GF-D8 (cell line): Measurements from ENCODE around the gene NUAK2.

ENCODE experiments used
- DNase-seq: peaks from one replicate; lab custom pipeline; 2025; lab: John Stamatoyannopoulos, UW

Gene NUAK2

GRCh38 chr1:205319081-205320018 is 2.2 kb downstream of the NUAK2 start:
- peak; percentile 42 for DNase-seq

DNA sequence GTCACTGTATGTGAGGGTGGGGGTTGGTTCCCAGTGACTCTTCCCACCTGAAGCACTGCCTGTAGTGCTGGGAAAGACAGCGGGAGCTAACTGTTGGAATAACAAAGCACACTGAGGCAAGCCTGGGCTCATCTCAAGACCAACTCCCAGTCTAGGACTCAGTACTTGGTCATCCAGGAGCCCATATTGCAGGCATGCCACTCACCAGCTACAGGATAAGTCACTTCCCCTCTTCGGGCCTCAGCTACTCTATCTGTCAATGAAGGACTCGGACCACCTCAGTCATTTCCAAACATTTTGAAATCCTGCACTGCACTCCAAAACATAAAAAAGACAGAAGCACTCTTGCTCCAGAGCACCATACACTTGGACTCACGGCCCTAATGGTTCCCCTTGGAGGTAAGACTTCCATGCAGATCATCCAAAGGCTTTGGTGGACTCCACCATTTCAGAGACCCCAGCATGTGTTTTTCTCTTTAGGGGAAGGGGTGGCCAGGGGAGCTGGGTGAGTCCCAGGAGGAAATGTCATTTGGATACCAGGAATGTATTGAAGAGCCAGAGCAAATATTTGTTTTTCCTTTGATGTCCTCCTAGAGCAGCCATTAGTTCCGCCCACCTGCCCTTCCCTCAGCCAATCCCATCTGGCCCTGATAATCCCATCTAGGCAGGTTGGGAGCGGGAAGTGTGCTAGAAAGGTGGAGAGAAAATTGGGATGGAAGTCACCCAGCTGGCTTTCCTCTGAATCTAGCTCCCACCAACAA is 3.1 kb downstream of the NUAK2 start:
- DNase-seq, result no peak

DNA sequence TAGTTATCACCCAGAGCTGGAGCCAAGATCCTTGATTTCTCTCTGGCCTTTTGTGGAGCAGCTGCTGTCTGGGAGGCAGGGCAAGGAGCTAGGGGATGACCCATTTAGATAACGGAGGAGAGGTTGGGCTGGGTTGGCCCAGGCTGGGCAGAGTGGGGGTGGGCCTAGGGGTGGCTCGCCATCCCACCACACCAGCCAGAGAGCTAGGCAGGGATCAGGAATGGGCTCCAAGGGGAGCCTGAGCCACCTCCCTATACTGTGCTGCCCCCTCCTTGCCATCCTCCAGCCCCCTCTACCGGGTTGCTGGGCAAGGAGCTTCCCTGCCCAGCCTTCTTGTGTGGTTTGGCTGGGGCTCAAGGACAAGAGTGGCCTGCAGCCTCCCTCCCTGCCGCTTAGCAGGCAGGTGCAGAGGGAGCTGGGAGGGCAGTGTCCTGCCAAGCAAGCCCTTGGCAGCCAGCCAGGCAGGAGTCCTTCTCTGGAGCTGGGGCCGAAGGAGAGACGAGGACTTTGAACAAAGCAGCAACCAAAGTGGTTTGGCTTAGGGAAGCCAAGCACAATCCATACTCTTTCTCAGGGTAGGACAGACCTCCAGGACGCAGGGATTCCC is 4.1 kb downstream of the NUAK2 start:
- DNase-seq, result no peak

GRCh38 chr1:205316161-205316566 is 5.4 kb downstream of the NUAK2 start:
- DNase-seq, result no peak

GRCh38 chr1:205315008-205315618 is 6.4 kb downstream of the NUAK2 start:
- DNase-seq, result no peak

- DNase-seq, result no peak
Measured at GRCh38 chr1:205313563-205314308, 7.8 kb downstream of the NUAK2 start.

DNA sequence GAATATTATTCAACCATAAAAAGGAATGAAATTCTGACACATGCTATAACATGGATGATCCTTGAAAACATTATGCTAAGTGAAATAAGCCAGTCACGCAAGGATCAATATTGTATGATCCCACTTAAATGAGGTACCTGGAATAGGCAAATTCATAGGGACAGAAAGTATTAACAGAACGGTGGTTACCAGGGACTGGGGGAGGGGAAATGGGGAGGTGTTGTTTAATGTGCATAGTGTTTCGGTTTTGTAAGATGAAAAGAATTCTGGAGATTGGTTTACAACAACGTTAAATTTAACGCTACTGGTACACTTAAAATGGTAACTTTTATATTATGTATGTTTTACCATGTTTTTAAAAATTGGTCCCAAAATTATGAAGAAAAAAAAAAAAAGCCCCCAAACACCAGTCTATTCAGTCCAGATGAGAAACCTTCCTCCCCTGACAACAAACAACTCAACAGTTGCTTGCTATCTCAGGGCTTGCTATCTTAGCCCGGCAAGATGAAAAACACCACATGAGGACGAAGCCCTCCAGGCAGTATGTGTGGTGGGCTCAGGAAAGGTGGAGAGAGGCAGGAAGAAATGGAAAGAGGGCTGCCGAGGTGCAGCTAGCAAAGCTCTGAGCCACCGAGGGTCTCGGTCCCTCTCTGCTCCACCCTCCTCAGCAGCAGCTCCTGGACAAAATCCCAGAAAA is 8.5 kb downstream of the NUAK2 start:
- DNase-seq, result no peak

- no peak for DNase-seq
Measured at GRCh38 chr1:205310976-205311704, 10.4 kb downstream of the NUAK2 start.

GRCh38 chr1:205309741-205310140 is 11.8 kb downstream of the NUAK2 start:
- DNase-seq, result no peak

- no peak for DNase-seq
Measured at GRCh38 chr1:205306929-205307566, 14.5 kb downstream of the NUAK2 start.

DNA sequence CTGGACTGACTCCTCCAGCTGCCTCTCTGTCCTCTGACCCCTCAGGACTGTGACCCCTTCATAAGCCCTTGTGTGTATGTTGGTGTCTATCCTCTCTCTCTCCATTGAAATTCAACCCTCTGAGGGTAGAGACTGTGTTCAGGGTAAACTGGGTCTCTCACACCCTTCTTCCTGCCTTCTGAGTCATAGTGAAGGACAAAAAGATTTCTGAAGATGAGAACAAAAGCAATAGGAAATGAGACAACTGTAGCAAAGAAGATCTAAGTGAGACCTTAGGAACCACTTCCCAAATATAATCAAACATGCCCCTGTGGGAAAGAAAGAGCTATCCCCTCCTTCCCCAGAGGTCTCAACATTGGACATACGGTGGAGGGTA is 16.9 kb downstream of the NUAK2 start:
- no peak for DNase-seq

GRCh38 chr1:205304046-205304694 is 17.4 kb downstream of the NUAK2 start:
- no peak for DNase-seq

- DNase-seq, result no peak
Measured at GRCh38 chr1:205303247-205303888, 18.2 kb downstream of the NUAK2 start.

GRCh38 chr1:205301842-205302588 is 19.5 kb downstream of the NUAK2 start:
- DNase-seq, result no peak

- DNase-seq, result no peak
Measured at GRCh38 chr1:205301205-205301821, 20.2 kb downstream of the NUAK2 start.

DNA sequence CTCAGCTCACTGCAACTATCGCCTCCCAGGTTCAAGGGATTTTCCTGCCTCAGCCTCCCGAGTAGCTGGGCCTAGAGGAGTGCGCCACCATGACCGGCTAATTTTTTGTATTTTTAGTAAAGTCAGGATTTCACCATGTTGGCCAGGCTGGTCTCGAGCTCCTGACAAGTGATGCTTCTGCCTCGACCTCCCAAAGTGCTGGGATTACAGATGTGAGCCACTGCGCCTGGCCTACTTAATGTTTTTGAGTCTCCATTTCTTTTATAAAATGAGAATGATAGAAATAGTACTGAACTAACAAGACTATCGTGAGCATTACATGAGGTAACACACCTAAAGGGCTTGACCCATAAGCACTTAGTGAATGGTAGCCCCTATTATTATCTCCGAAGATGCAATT is 21.4 kb downstream of the NUAK2 start:
- DNase-seq, result no peak

GRCh38 chr1:205298191-205298994 is 23.2 kb downstream of the NUAK2 start:
- no peak for DNase-seq
